HepG2 (cell line): ENCODE data around the gene LIPE. TPM values are rescaled to one million over a fixed set of nuclear protein-coding genes. Genes with fewer than 3 reads are reported as not detected.

ENCODE experiments used
- BORCS8-MEF2B ChIP-seq: sonication (generic); formaldehyde crosslinking; IDR thresholded peaks from 2 replicates; pipeline ENCODE4 v1.8.0; 2022; ENCODE audit warnings: mild to moderate bottlenecking, missing genetic modification reagents
- CENPT ChIP-seq: sonication (generic); formaldehyde crosslinking; IDR thresholded peaks from 2 replicates; pipeline ENCODE4 v1.8.0; 2022; ENCODE audit warnings: low read depth, mild to moderate bottlenecking, moderate library complexity, missing genetic modification reagents
- CERS6 ChIP-seq: sonication (generic); formaldehyde crosslinking; IDR thresholded peaks from 2 replicates; pipeline ENCODE4 v1.5.0; 2020; ENCODE audit warnings: missing genetic modification reagents
- GABPB1 ChIP-seq: IDR thresholded peaks from 2 replicates; pipeline ENCODE4 v1.6.1; 2016; ENCODE audit warnings: mild to moderate bottlenecking, missing genetic modification reagents, moderate library complexity, missing compliant biosample characterization
- HOXA9 ChIP-seq: sonication (generic); formaldehyde crosslinking; IDR thresholded peaks from 2 replicates; pipeline ENCODE4 v1.8.1; 2022; ENCODE audit warnings: missing genetic modification reagents, mild to moderate bottlenecking, moderate library complexity, borderline replicate concordance
- NR2F1 ChIP-seq, 2 experiments: fragments of 450-650 bp in 1 of 2; formaldehyde crosslinking in 1 of 2; IDR thresholded peaks; 2 replicates each; pipeline versions ENCODE4 v1.5.0 to v1.6.1; 2016 to 2020; ENCODE audit warnings: mild to moderate bottlenecking in 1 of 2, missing compliant biosample characterization in 1 of 2, missing genetic modification reagents in 1 of 2, moderate library complexity in 1 of 2
- NR2F6 ChIP-seq, 2 experiments: IDR thresholded peaks; 2 replicates each; pipeline ENCODE4 v1.6.1; 2016; ENCODE audit warnings: antibody characterized with exemption in 1 of 2, mild to moderate bottlenecking in 1 of 2
- POLR2A ChIP-seq, 2 experiments: IDR thresholded peaks; 2 replicates each; pipeline ENCODE4 v1.6.1; 2011; ENCODE audit warnings: low read depth in 2 of 2, low read length in 2 of 2, mild to moderate bottlenecking in 1 of 2, moderate library complexity in 1 of 2; ENCODE audit not compliant: insufficient read depth in 1 of 2
- PRDM10 ChIP-seq: sonication (generic); formaldehyde crosslinking; IDR thresholded peaks from 2 replicates; pipeline ENCODE4 v1.4.0; 2020; ENCODE audit warnings: low read depth, missing genetic modification reagents
- SRF ChIP-seq: IDR thresholded peaks from 2 replicates; pipeline ENCODE4 v1.6.1; 2011; ENCODE audit warnings: mild to moderate bottlenecking, low read depth, low read length, moderate library complexity
- ZBTB25 ChIP-seq: IDR thresholded peaks from 2 replicates; pipeline ENCODE4 v1.6.1; 2018; ENCODE audit warnings: missing genetic modification reagents
- ZNF124 ChIP-seq: sonication (generic); formaldehyde crosslinking; IDR thresholded peaks from 2 replicates; pipeline ENCODE4 v1.4.0; 2020; ENCODE audit warnings: missing genetic modification reagents
- ZNF143 ChIP-seq: sonication (generic); formaldehyde crosslinking; IDR thresholded peaks from 2 replicates; pipeline ENCODE4 v1.4.0; 2020; ENCODE audit warnings: missing genetic modification reagents
- ZNF430 ChIP-seq: sonication (generic); formaldehyde crosslinking; IDR thresholded peaks from 2 replicates; pipeline ENCODE4 v1.9.0; 2021; ENCODE audit warnings: mild to moderate bottlenecking, missing genetic modification reagents
- ZNF460 ChIP-seq: sonication (generic); formaldehyde crosslinking; IDR thresholded peaks from 2 replicates; pipeline ENCODE4 v1.5.1; 2020; ENCODE audit warnings: missing genetic modification reagents, mild to moderate bottlenecking, borderline replicate concordance
- ZNF570 ChIP-seq: sonication (generic); formaldehyde crosslinking; IDR thresholded peaks from 2 replicates; pipeline ENCODE4 v1.4.0; 2020; ENCODE audit warnings: mild to moderate bottlenecking, missing genetic modification reagents, borderline replicate concordance
- ZNF724P ChIP-seq: sonication (generic); formaldehyde crosslinking; IDR thresholded peaks from 2 replicates; pipeline ENCODE4 v1.8.0; 2022; ENCODE audit warnings: missing genetic modification reagents, borderline replicate concordance
- polyA plus RNA-seq, 8 experiments: library from polyadenylated mRNA; depleted of rRNA in 3 of 8; stranded (reverse) in 7 of 8; unstranded in 1 of 8; fragments of >200 nt; fragmentation: Illumina TruSeq in 4 of 8; extraction: Trizol in 4 of 8; gene quantifications; 2 replicates each; pipeline versions ENCODE4 v1.2.1 to v1.2.3, GENCODE V29; 2011 to 2016; ENCODE audit warnings: low read depth in 4 of 8, missing spikeins in 1 of 8, mixed read lengths in 1 of 8; ENCODE audit not compliant: insufficient read depth in 1 of 8
- total RNA-seq, 5 experiments: library from RNA; depleted of rRNA; stranded (reverse); fragments of >200 nt; fragmentation: Illumina TruSeq; extraction: Trizol; gene quantifications; 2 replicates each; pipeline ENCODE4 v1.2.3, GENCODE V29; 2016; ENCODE audit warnings: low read depth in 1 of 5
- TF ChIP-seq, protein P1 (sequence below): sonication (generic); formaldehyde crosslinking; IDR thresholded peaks from 2 replicates; pipeline ENCODE4 v1.5.1; 2020; ENCODE audit warnings: missing genetic modification reagents, mild to moderate bottlenecking, borderline replicate concordance
- TF ChIP-seq, protein P2 (sequence below): sonication (generic); formaldehyde crosslinking; IDR thresholded peaks from 2 replicates; pipeline ENCODE4 v1.8.1; 2023; ENCODE audit warnings: mild to moderate bottlenecking, inconsistent platforms, moderate library complexity, missing genetic modification reagents, borderline replicate concordance
- TF ChIP-seq, protein P3 (sequence below): sonication (generic); formaldehyde crosslinking; IDR thresholded peaks from 2 replicates; pipeline ENCODE4 v1.5.0; 2020; ENCODE audit warnings: missing genetic modification reagents

Gene LIPE
- total and polyA plus RNA-seq, 2 of the 13 experiments (the other 11 are each of a cell fraction or from before 2014, with no cell fraction given) = not detected

DNA sequence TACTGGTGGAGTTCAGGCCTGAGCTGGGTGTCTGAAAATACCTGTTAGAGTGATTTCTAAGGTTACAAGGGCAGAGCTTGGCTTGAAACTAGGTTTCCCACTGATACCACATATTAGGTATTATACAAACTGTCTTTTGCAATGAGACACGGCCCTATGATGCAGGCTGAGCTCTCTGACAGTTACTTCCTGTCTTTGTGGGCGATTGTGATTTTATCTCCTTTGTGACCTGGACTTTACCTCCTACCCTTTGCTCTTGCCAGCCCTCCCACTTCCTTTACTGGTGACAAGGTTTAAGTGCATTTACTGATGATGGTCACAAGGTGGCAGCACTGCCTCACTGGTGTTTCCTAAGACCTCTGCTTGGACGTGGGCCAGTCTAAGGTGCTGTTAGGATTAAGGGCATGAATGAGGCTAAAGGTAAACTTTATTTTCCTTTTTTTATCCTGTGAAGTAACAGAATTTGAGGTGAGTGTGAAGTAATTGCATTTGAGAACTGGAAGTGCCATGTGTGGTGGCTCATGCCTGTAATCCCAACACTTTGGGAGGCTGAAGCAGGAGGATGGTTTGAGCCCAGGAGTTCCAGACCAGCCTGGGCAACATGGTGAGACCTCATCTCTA is 23.2 kb upstream of the LIPE start (continued):
- TF ChIP-seq PRDM10 (CRISPR knock-in tag) (peak; percentile 57; the same call in 1 of the 2 replicates), ZNF143 (CRISPR knock-in tag) (no peak), GABPB1 (peak; percentile 72), BORCS8-MEF2B (CRISPR knock-in tag) (peak; percentile 82), ZNF570 (CRISPR knock-in tag) (no peak), ZNF460 (CRISPR knock-in tag) (no peak), ZBTB25 (CRISPR knock-in tag) (peak; percentile 89), CERS6 (no peak), ZNF124 (CRISPR knock-in tag) (peak; percentile 34; the same call in 1 of the 2 replicates), HOXA9 (CRISPR knock-in tag) (no peak), SRF (peak; percentile 46; the same call in 1 of the 2 replicates), POLR2A (IDR thresholded peaks at IDR 0.05; ENCODE audit: insufficient read depth in 1 of 2, low read depth in 2 of 2, low read length in 2 of 2) (peak in 1 of 2 experiments; percentile 38; a peak in 1 of 4 replicates), ZNF430 (CRISPR knock-in tag) (peak; percentile 85), NR2F1 (CRISPR knock-in tag; IDR thresholded peaks at IDR 0.05) (peak; percentile 52 to 65; a peak in 2 of 4 replicates), ZNF724P (CRISPR knock-in tag) (0 out of 2 replicates have a peak, but pooled peaks have one; percentile 49), CENPT (CRISPR knock-in tag) (no peak), NR2F6 (IDR thresholded peaks at IDR 0.05) (peak; percentile 85), NR2F6 (CRISPR knock-in tag; IDR thresholded peaks at IDR 0.05) (peak; percentile 96)
- TF ChIP-seq, protein P1, sequence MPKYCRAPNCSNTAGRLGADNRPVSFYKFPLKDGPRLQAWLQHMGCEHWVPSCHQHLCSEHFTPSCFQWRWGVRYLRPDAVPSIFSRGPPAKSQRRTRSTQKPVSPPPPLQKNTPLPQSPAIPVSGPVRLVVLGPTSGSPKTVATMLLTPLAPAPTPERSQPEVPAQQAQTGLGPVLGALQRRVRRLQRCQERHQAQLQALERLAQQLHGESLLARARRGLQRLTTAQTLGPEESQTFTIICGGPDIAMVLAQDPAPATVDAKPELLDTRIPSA (CRISPR knock-in tag) = no peak
- TF ChIP-seq, protein P2, sequence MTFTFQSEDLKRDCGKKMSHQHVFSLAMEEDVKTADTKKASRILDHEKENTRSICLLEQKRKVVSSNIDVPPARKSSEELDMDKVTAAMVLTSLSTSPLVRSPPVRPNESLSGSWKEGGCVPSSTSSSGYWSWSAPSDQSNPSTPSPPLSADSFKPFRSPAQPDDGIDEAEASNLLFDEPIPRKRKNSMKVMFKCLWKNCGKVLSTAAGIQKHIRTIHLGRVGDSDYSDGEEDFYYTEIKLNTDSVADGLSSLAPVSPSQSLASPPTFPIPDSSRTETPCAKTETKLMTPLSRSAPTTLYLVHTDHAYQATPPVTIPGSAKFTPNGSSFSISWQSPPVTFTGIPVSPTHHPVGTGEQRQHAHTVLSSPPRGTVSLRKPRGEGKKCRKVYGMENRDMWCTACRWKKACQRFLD = no peak
- TF ChIP-seq, protein P3, sequence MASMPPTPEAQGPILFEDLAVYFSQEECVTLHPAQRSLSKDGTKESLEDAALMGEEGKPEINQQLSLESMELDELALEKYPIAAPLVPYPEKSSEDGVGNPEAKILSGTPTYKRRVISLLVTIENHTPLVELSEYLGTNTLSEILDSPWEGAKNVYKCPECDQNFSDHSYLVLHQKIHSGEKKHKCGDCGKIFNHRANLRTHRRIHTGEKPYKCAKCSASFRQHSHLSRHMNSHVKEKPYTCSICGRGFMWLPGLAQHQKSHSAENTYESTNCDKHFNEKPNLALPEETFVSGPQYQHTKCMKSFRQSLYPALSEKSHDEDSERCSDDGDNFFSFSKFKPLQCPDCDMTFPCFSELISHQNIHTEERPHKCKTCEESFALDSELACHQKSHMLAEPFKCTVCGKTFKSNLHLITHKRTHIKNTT (CRISPR knock-in tag) = no peak
